HG03520 (cell line): ENCODE results near the gene IDE.
"Not testable (repeated sequence)": the region's sequence is repeated elsewhere in the genome, so short reads cannot be mapped to it uniquely, and the experiment has no call there.

Experiments
- ATAC-seq: cut with Tn5 transposase; IDR thresholded peaks from one replicate; pipeline ENCODE4 v1.9.1; 2021; ENCODE audit warnings: mild to moderate bottlenecking, moderate library complexity; ENCODE audit not compliant: unreplicated experiment

IDE gene

DNA sequence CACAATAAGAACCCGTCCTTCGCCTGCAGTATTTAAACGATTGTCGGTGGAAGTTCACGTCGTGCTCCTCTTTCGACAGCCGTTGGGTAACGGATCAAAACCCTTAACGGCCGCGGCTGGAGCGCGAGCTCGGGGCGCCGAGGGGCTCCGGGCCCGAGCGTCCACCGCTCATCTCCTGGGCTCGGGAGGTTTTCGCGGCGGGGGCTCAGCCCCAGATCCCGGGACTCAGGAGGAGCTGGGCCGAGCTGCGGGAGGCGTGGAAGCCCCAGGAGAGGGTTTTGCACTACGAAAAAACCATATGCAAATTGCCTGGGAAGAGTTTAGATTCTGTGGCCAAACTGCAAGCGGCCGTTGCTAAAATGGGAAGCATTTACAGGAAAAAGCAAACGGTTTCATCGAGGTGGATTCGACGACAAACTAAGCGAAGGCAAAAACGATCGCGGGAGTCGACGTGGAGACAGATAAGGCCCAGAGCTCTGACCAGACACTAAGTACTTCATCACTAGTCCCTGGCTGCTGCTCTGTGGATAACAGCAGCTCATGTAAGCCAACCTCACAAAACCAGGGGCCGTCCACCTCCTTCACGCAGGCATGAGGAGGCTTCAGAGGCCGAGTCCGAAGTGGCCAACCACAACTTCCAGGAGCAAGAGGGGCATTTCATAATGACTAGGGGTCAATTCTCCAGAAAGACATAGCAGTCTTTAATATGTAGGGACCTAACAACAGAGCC is 153.2 kb downstream of the IDE start:
- no peak for ATAC-seq

DNA sequence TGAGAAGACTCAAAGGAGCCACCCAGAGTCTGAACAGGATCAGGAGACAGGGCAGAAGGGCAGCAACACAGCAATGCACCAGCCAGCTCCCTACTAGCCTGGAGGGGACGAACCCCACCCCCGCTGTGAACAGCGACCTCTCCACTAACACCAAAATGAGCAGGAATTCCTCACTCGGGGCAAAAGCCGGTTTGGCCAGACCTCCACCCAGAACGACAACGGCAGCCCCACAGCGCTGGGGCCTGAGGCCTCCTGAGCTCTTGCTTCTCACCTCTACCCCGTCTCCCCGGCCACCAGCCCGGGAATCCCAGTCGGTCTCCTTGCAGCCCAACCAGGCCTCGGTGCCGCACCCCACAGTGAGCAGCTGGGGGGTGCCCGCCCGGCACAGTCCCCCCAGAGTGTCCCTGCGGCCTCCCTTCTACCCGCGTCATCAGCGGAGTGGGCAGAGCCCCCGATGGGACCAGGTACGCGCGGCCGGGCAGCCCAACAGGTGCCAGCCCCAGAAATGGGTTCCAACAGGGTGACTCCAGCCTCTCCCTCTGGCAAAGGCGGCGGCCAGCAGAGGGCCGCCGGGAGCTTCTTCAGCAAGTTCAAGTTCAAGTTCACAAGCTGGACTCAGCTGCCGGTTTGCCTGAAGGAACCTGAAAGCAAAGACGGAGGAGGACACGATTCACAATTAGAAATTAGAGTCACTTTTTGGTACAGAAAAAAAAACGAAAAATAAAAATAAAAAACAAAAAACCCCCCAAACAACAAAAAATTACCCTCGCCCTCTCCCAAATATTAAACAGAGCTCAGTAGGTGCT is 153.9 kb downstream of the IDE start:
- no peak for ATAC-seq

DNA sequence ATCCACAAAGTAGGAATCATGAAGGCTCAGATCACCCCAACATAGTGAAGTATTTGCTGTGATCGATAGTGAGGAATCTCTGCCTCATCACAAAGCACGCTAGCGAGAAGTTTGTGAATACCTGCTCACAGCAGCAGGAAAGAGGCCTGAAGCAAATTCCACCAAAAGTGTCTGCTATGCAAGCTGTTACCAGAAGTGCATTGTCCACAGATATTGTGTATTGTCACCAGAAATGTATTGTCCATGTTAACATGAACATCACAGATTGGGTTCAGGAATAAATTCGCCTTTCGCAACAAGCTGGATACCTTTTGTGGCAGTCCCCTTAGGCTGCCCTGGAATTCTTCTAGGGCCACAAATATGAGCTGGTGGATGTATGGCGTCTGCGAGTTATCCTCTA is 155.0 kb downstream of the IDE start:
- ATAC-seq = no peak

DNA sequence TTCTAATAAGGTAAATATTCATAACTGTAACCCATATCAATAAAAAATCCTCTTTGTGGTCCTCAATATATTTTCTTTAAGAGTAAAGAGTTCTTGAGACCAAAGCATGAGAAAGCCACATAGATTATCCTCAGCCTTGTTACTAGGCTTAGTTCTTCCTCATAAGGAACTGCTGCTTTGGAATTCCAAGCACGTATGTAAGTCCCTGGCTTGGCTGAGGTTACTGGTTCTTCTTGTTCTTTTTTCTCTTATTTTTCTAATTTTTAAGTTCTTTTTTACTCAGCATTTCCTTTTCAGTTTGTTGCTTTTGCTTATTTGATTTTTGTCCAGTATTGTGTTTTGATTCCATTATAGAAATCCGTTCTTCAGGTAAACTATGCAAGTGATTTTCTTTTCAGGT is 155.7 kb downstream of the IDE start:
- ATAC-seq = no peak

DNA sequence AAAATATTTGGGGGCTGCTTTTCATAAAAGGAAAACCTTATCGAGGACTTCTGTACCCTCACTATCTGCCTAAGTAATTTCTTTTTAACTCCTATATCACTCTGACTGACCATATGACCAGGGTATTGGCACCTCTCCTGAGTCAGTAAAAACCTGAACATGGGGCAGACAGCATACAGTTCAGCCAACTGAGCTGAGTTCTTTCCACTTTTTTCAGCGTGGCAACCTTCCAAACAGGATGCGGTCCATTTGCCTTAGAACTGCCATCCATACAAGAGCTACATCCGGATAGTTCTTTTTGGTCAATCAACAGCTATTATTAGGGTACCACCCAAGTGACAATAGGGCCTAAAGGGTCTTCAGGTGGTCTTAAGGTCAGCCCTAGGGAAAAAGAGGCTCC is 160.4 kb downstream of the IDE start:
- no peak for ATAC-seq

DNA sequence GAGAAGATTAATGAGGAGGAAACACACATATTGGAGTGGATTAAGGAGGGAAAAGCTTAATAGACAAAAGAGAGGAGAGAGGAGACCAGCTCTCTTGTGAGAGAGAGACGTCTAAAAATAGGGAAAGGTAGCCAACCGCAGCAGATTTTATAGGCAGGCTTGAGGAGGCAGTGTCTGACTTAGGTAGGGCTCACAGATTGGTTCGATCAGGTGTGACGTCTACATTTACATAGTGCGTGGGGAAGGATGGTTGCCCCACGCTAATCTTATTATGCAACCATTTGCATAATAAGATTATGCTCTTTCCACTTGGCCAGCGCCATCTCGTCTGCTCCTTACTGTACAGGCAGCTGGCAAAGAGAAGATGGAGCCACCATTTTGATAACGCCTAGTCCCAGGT is 160.9 kb downstream of the IDE start:
- ATAC-seq = no peak

DNA sequence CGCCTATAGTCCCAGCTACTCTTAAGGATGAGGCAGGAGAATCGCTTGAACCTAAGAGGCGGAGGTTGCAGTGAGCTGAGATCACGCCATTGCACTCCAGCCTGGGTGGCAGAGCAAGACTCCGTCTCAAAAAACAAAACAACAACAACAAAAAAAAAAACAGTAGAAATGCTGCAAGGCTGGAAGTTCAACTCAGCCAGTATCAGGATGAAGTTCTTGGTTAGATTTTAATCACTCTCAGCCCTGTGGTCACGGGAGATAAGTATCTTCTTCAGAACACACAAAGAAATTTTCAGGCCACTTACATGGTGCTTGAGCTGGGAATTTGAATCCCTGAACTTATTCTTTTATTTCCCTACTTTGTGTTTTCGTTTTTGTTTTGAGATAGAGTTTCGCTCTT is 162.5 kb downstream of the IDE start:
- ATAC-seq = no peak

DNA sequence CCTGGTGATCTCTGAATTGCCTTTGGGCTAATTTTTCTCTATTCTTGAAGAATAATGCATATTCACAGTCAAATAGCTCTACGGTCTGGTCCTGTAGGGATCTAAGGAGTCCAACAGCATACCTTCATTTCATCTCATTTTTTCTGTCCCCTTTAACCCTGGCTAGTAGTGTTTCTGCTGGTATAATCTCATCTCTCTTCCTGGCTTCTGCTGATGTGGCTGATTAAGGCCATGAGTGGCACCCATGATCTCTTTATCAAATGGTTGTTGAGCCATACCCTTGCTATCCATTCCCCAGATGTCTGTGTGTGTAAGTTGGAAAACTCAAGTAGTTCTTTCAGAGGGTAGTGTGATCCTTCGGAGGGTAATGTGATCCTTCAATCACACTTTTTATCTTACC is 163.4 kb downstream of the IDE start:
- ATAC-seq = no peak

DNA sequence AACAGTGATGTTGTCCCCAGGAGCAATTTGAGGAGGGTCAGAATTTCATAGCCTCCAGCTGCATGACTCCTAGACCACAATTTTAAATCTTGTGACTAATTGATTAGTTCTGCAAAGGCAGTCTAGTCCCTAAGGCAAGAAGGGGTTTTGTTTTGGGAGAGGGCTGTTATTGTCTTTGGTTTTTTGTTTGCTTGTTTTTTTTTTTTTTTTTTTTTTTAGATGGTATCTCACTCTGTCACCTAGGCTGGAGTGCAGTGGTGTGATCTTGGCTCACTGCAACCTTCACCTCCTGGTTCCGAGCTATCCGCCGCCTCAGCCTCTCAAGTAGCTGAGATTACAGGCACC is 165.9 kb downstream of the IDE start:
- ATAC-seq = no peak

DNA sequence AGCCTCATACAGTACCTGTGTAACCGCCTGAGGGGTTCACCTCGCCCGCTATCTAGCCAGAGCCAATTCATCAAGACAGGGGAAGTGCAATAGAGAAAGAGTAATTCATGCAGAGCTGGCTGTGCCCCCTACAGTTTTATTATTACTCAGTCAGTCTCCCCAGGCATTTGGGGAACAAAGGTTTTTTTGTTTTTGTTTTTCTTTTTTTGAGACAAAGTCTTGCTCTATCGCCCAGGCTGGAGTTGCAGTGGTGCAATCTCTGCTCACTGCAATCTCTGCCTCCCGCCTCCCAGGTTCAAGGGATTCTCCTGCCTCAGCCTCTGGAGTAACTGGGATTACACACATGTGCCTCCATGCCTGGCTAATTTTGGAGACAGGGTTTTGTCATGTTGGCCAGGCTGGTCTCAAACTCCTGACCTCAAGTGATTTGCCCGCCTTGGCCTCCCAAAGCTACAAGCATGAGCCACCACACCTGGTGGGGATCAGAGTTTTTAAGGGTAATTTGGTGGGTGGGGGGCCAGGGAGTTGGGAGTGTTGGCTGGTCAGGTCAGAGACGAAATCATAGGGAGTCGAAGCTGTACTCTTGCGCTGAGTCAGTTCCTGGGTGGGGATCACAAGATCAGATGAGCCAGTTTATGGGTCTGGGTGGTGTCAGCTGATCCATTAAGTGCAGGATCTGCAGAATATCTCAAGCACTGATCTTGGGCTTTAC is 166.4 kb downstream of the IDE start:
- no peak for ATAC-seq

DNA sequence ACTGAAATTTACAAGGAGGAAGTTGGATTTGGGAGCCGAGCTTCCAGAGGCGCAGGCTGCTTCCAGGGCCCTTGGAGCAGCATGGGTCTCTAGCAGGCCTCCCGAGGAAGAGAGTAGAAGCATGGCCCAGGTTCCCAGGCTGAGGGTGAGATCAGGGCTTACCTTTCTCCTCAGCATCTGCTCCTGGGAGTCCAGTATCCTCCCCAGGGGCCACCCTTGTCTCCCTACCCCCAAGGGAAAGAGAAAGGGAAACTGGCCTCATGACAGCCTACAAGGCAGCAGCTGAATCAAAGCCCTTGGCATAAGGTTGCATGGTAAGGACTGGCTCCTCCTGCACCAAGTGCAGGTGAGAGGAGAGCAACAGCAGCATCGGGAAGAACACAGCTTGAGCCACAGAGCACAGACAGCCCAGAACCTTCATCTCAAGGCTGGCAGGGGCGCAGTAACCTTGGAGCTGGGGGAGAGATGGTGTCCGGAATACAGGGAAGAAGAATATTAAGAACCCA is 168.4 kb downstream of the IDE start:
- ATAC-seq = no peak

DNA sequence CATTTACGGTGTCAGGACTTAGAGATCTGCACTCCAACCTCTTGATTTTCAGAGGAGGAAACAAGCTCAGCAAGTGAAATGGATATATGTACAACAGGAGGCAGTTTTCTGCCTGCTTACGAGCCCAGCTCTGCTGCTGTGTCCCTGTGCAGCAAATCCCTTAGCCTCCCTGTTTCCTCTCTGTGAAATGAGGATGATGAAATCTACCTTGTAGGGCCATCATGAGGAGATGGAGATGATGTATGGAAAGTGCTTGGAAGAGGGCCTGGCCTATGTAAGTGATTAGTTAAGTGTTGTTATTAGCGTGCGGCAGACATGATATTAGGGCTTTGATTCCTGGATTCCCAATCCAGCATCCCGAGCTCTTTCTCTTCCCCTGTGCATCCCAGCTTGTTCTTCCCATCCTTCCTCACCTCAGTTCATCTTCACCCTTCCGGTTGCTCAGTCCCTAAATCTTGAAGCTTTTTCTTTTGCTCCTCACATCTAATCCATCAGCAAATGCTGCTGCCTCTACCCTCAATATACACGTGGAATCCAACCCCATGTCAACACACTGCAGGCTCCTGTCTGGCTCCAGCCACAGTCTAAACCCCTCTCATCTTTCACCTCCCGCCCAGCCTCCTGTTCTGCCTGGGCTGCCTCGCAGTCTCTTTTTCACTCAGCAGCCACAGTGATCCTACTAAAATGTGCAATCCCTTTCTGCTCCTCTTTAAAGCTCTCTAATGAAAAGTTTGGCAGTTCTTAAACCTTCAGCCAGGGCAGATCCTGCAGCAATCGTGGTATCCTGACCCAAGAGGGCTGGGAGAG is 169.1 kb downstream of the IDE start:
- no peak for ATAC-seq

DNA sequence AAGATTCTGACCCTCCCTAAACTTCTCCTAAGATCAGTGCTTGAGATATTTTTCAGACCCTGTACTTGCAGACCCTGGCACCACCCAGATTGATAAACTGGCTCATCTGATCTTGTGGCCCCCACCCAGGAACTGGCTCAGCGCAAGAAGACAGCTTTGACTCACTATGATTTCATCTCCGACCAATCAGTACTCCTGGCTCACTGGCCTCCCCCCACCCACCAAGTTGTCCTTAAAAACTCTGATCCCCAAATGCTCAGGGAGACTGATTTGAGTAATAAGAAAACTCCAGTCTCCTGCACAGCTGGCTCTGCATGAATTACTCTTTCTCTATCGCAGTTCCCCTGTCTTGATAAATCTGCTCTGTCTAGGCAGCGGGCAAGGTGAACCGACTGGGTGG is 171.7 kb downstream of the IDE start:
- not testable (repeated sequence) for ATAC-seq
